Psoas muscle (tissue), 8 donors: ENCODE results near the gene PIGQ. TPM values are rescaled to one million over a fixed set of nuclear protein-coding genes. Genes with fewer than 3 reads are reported as not detected.

ENCODE experiments used
- ATAC-seq, 4 donors: fragments of 200-7000 bp; cut with Tn5 transposase; one replicate each; pipeline ENCODE4 v1.9.1; 2020; ENCODE audit warnings: moderate library complexity in 3 of 4, mild to moderate bottlenecking in 2 of 4
- DNase-seq, 2 donors: peaks; one replicate each; pipeline ENCODE4 v3.0.0-alpha.2; 2020
- H3K27ac ChIP-seq: fragments of 200-600 bp; one replicate; pipeline ENCODE4 v1.8.0; 2022
- H3K27me3 ChIP-seq, 3 donors: fragments of 200-600 bp in 1 of 3; one replicate each; pipeline versions ENCODE4 v1.6.1 to v1.8.0; 2013 to 2022; ENCODE audit warnings: low read length in 2 of 3, mild to moderate bottlenecking in 2 of 3, moderate library complexity in 1 of 3; ENCODE audit not compliant: insufficient read depth in 3 of 3
- H3K36me3 ChIP-seq, 2 donors: fragments of 200-600 bp in 1 of 2; one replicate each; pipeline versions ENCODE4 v1.6.1 to v1.8.0; 2013 to 2022; ENCODE audit warnings: low read depth in 1 of 2, mild to moderate bottlenecking in 1 of 2, moderate library complexity in 1 of 2; ENCODE audit not compliant: insufficient read depth in 1 of 2
- H3K4me1 ChIP-seq: fragments of 200-600 bp; one replicate; pipeline ENCODE4 v1.8.0; 2022
- H3K4me3 ChIP-seq: fragments of 200-600 bp; one replicate; pipeline ENCODE4 v1.8.0; 2022; ENCODE audit warnings: mild to moderate bottlenecking
- H3K9me3 ChIP-seq: fragments of 200-600 bp; one replicate; pipeline ENCODE4 v1.8.0; 2022
- WGBS, 3 donors: extraction: QIAGEN DNeasy Blood & Tissue Kit; methylation state at CpG; one replicate each; pipeline versions ENCODE4 v1.1.6 to v1.1.7; 2013; 5-methylcytosine and 5-hydroxymethylcytosine counted together
- intact Hi-C, 2 donors: fragments of 100-400 bp; cut with DNase I; formaldehyde crosslinking; loops; one replicate each; pipeline versions ENCODE4 v1.11.0 to v1.14.2; 2022
- polyA plus RNA-seq, 3 donors: library from polyadenylated mRNA; stranded (reverse); fragments of 200-250 nt; gene quantifications; one replicate each; pipeline ENCODE4 v1.2.3, GENCODE V29; 2013
- total RNA-seq, 4 donors: library from RNA; stranded (reverse); fragmentation: NEBNext Ultra II Directional in 2 of 4; extraction: Animal tissue kit (Norgen Biotek cat#: 25700) in 2 of 4; gene quantifications; one replicate each; pipeline versions ENCODE4 v1.2.1 to v1.2.4, GENCODE V29; 2021 to 2023
- TF ChIP-seq, protein P1 (sequence below): fragments of 200-600 bp; IDR thresholded peaks from one replicate; pipeline ENCODE4 v1.8.0; 2022; ENCODE audit warnings: antibody characterized with exemption
- donor health status: healthy with polysubstance abuse.
- donor health status: DM: no; HTN: no; CAD: no; lungs with moderate emphysema.
- donor health status: Bipolar disorder and iron deficiency.
- donor health status: healthy.
- donor health status: DM: yes; HTN: yes; CAD: no.
- donor health status: DM: no; HTN: no; CAD: no.
- donor health status: DM: no; HTN: no; CAD: no.
- donor health status: DM: yes; HTN: yes; CAD: no.

PIGQ gene
- total and polyA plus RNA-seq, 7 donors, result 18.3 to 39.9 (median 26.3) TPM

DNA sequence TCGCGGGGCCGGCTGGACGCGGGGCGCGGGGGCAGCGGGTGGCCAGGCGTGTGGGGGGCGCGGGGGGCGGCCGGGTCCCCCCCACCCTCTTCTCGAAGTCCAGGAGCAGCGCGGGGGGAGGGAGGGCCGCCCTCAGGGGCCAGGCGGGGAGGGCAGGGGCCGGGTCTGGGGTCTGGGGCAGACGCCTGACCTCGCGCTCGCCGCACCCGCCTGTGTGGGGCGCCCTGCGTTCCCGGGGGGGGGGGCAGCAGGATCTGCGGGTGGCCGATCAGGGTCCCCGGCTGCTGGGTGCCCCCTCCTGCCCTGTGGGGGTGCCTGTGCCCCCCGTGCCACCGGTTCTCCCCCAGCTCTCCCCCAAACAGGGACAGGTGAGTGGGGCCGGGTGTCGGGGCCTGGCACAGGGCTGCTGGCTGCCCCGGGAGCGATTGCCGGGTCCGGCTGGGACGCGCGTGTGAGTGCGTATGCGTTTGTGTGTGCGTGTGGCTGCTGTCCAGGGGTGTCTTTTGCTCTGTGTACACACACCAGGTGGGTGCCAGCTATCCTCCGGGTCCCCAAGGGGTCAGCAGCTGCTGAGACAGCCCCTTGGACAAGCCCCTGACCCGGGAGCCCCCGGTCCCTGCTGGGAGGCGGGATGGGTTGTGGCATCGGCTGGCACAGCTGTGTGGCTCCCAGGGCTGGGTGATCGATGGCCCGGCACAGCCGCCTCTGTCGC lies 8.9 kb upstream of the PIGQ start:
- no peak for DNase-seq
- intact Hi-C loops, result no loop called here
- H3K27ac ChIP-seq, result no peak overlapping the region
- peaks cover 0 to 40% (median 15%) of the 10 kb centered on the region in 3 donors for H3K27me3 ChIP-seq
- ATAC-seq, result no peak
- no peaks in the 10 kb centered on the region for H3K4me1 ChIP-seq
- TF ChIP-seq, protein P1, sequence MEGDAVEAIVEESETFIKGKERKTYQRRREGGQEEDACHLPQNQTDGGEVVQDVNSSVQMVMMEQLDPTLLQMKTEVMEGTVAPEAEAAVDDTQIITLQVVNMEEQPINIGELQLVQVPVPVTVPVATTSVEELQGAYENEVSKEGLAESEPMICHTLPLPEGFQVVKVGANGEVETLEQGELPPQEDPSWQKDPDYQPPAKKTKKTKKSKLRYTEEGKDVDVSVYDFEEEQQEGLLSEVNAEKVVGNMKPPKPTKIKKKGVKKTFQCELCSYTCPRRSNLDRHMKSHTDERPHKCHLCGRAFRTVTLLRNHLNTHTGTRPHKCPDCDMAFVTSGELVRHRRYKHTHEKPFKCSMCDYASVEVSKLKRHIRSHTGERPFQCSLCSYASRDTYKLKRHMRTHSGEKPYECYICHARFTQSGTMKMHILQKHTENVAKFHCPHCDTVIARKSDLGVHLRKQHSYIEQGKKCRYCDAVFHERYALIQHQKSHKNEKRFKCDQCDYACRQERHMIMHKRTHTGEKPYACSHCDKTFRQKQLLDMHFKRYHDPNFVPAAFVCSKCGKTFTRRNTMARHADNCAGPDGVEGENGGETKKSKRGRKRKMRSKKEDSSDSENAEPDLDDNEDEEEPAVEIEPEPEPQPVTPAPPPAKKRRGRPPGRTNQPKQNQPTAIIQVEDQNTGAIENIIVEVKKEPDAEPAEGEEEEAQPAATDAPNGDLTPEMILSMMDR, result no peak
- no peaks in the 10 kb centered on the region for H3K36me3 ChIP-seq
- H3K9me3 ChIP-seq, result no peaks in the 10 kb centered on the region
- WGBS, 3 donors, result 12 to 20% (median 13%) methylated on average over 18 to 51 of the region's 54 CpGs
- H3K4me3 ChIP-seq, result no peak overlapping the region

DNA sequence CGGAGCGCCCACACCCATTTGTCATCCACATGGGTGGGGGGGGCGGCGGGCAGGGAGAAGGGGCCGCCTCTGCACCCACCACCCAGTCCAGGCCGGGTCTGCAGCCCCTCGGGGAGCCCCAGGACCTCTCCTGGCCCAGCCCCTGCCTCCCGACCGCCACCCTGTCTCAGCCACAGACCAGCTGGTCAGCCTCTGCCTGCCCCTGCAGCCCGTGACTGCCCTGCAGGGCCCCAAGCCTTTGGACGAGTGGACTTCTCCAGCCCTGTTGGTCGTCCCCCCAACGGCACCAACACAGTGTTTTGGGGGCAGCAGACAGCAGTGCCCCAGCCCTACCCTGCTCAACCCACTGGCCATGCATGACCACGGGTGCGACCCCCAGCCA lies 8.4 kb upstream of the PIGQ start:
- intact Hi-C loops, result no loop called here
- Histone ChIP-seq H3K27me3 (peaks cover 0 to 40% (median 15%) of the 10 kb centered on the region in 3 donors), H3K4me3 (no peak overlapping the region), H3K4me1 (peaks cover 2% of the 10 kb centered on the region), H3K36me3 (no peaks in the 10 kb centered on the region), H3K27ac (no peak overlapping the region), H3K9me3 (no peaks in the 10 kb centered on the region)
- DNase-seq (no peak), ATAC-seq (no peak)
- TF ChIP-seq, protein P1, result no peak
- WGBS, 3 donors, result 47 to 56% (median 52%) methylated on average over 9 to 15 of the region's 15 CpGs

DNA sequence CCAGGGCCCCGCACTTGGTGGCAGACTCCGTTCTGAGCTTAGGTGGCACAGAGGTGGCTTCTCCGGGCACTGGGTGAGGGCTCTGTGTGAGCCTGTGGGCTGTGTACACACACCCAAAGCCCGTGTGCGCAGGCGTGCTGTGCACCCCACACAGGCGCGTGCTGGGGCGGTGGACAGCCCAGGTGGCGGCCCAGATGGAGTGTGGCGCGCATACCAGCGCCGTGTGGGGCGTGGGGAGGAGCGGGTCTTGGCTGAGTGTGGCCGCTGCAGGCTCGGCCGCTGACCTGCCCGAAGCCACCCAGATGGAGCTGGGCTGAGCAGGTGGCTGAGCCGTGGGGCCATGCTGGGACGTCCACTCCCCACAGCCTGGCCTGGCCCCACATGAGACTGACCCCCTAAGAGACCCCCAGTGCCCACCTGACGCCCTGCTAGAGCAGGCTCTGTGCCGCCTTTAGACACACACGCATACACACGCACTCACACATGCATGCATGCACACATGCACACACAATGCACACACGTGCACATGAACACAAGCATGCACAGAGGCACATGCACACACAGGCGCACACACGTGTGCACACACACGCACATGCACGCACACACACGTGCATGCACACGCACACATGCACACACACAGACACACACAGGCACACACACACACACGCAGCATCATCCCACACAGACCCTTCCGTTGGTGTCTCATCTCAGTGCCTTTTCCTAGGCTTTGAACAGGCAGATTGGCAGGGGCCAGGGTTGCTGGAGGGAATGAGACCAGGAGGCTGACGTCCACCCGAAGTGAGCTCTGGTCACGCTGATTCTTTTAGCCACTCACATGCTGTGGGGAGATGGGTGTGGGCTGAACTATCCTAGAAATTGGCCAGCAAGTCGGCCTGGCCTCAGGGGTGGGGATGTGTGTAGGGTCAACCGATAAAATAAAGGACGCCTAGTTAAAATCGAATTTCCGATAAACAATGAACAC lies 7.5 kb upstream of the PIGQ start:
- Histone ChIP-seq H3K36me3 (no peaks in the 10 kb centered on the region), H3K9me3 (no peaks in the 10 kb centered on the region), H3K4me3 (no peak overlapping the region), H3K27ac (no peak overlapping the region), H3K27me3 (peaks cover 0 to 40% (median 15%) of the 10 kb centered on the region in 3 donors), H3K4me1 (peaks cover 5% of the 10 kb centered on the region)
- intact Hi-C loops, result no loop called here
- 76 to 81% (median 80%) methylated on average over 40 to 43 of the region's 43 CpGs for WGBS, 3 donors
- DNase-seq (no peak), ATAC-seq (no peak)
- TF ChIP-seq, protein P1, result no peak

DNA sequence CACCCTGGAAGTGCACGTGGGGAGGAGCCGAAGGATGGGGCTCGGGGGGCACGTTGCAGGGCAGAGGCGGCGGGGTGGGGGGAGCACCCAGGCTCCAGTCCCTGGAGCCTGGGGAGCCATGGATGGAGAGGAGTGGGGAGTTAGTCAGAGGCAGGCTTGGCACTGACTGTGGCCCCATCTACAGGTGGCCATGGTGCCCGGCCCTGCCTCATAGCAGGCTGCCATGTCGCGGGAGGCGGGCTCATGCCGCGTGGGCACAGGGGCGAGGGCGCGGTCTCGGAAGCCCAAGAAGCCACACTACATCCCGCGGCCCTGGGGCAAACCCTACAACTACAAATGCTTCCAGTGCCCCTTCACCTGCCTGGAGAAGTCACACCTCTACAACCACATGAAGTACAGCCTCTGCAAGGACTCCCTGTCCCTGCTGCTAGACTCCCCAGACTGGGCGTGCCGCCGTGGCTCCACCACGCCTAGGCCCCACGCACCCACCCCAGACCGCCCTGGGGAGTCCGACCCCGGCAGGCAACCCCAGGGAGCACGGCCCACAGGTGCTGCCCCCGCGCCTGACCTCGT lies 6.6 kb upstream of the PIGQ start:
- H3K27me3 ChIP-seq, result peaks cover 0 to 35% (median 15%) of the 10 kb centered on the region in 3 donors
- no peak overlapping the region for H3K27ac ChIP-seq
- DNase-seq (no peak), ATAC-seq (no peak)
- TF ChIP-seq, protein P1, result no peak
- no peak overlapping the region for H3K4me3 ChIP-seq
- 84 to 87% (median 86%) methylated on average over 25 to 30 of the region's 30 CpGs for WGBS, 3 donors
- no peaks in the 10 kb centered on the region for H3K9me3 ChIP-seq
- H3K4me1 ChIP-seq, result peaks cover 5% of the 10 kb centered on the region
- intact Hi-C loops, result no loop called here
- no peaks in the 10 kb centered on the region for H3K36me3 ChIP-seq
